ENCODE measurements around the gene MED14. TPM values are rescaled to one million over a fixed set of nuclear protein-coding genes. Genes with fewer than 3 reads are reported as not detected.

The MED14 gene
- total RNA-seq, 1 donor from 2014 or later: 21.5 TPM

DNA sequence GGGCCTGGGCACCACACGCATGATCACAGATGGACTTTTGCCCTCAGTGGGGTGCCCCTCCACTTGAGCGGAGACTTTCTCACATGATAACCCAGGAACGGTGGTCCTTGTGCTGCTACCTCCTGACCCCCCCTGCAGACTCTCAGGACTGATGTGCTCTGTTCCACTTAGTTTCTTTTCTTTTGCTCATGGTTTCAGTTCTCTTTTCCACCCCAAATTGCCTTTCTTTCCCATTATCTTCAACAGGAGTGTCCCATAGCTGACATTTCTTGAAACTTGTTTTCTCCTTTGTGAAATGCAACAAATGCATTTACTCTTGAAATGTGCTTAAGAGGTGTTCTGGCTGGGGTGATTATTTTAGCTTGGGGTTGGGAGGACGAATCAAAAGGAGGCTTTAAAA, 103.1 kb downstream of the MED14 start:
- TF ChIP-seq, protein P1, sequence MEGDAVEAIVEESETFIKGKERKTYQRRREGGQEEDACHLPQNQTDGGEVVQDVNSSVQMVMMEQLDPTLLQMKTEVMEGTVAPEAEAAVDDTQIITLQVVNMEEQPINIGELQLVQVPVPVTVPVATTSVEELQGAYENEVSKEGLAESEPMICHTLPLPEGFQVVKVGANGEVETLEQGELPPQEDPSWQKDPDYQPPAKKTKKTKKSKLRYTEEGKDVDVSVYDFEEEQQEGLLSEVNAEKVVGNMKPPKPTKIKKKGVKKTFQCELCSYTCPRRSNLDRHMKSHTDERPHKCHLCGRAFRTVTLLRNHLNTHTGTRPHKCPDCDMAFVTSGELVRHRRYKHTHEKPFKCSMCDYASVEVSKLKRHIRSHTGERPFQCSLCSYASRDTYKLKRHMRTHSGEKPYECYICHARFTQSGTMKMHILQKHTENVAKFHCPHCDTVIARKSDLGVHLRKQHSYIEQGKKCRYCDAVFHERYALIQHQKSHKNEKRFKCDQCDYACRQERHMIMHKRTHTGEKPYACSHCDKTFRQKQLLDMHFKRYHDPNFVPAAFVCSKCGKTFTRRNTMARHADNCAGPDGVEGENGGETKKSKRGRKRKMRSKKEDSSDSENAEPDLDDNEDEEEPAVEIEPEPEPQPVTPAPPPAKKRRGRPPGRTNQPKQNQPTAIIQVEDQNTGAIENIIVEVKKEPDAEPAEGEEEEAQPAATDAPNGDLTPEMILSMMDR (conservative IDR thresholded peaks at IDR 0.05; ENCODE audit: low read depth, low read length): no peak
- no peak for DNase-seq (ENCODE audit: low read depth)
- no peak overlapping the region for H3K4me3 ChIP-seq (ENCODE audit: low read depth, low read length)

- TF ChIP-seq, protein P1 (conservative IDR thresholded peaks at IDR 0.05; ENCODE audit: low read depth, low read length): no peak
Measured at GRCh38 chrX:40628506-40628905, 106.8 kb downstream of the MED14 start.

GRCh38 chrX:40625294-40625693, 110.0 kb downstream of the MED14 start:
- DNase-seq (ENCODE audit: low read depth): no peak
- H3K4me3 ChIP-seq (ENCODE audit: low read depth, low read length): no peak overlapping the region

More at GRCh38 chrX:40628506-40628905, 106.8 kb downstream of the MED14 start:
- DNase-seq (ENCODE audit: low read depth): no peak
- H3K4me3 ChIP-seq (ENCODE audit: low read depth, low read length): no peak overlapping the region

GRCh38 chrX:40623665-40624064, 111.7 kb downstream of the MED14 start:
- TF ChIP-seq, protein P1 (conservative IDR thresholded peaks at IDR 0.05; ENCODE audit: low read depth, low read length): no peak
- H3K4me3 ChIP-seq (ENCODE audit: low read depth, low read length): no peak overlapping the region
- no peak for DNase-seq (ENCODE audit: low read depth)

More at GRCh38 chrX:40625294-40625693, 110.0 kb downstream of the MED14 start:
- TF ChIP-seq, protein P1 (conservative IDR thresholded peaks at IDR 0.05; ENCODE audit: low read depth, low read length): no peak

DNA sequence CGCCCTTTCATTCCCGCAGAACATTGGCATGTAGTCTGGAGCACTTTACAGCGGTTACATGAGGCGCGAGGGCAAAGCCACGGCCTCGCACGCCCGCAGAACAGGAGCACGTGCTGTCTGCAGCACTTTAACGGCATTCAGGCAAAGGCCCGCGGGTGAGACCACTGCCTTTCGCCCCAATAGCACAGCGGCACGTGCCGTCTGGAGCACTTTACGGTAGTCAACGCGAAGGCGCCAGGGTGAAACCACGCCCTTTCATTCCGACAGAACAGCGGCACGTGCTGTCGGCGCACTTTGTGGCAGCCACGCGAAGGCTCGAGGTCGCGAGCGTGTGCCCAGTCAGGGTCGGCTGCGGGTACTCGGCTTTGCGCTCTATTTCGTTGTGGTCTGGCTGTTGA, 112.2 kb downstream of the MED14 start, which contains the start of gene MPC1L:
MPC1L (plus strand) TSS at position 290 of the 398 bp plus-strand sequence. CDS start 138 bp downstream, outside the sequence.
- H3K4me3 ChIP-seq (ENCODE audit: low read depth, low read length): no peak within 1 kb of the TSS
- no peak for DNase-seq (ENCODE audit: low read depth)
- TF ChIP-seq, protein P1 (conservative IDR thresholded peaks at IDR 0.05; ENCODE audit: low read depth, low read length): no peak

GRCh38 chrX:40622479-40623138, 112.7 kb downstream of the MED14 start:
- no peak overlapping the region for H3K4me3 ChIP-seq (ENCODE audit: low read depth, low read length)
- TF ChIP-seq, protein P1 (conservative IDR thresholded peaks at IDR 0.05; ENCODE audit: low read depth, low read length): no peak
- no peak for DNase-seq (ENCODE audit: low read depth)

GRCh38 chrX:40617566-40617965, 117.8 kb downstream of the MED14 start:
- no peak for DNase-seq (ENCODE audit: low read depth)
- TF ChIP-seq, protein P1 (conservative IDR thresholded peaks at IDR 0.05; ENCODE audit: low read depth, low read length): no peak
- H3K4me3 ChIP-seq (ENCODE audit: low read depth, low read length): no peak overlapping the region

Data from epithelial cell of proximal tubule (primary cell).